ENCODE data around the gene GRID1. TPM values are rescaled to one million over a fixed set of nuclear protein-coding genes. Genes with fewer than 3 reads are reported as not detected.

Gene GRID1
- total RNA-seq = 0.10 TPM in 1 of 2 replicates, not detected in the other

GRCh38 chr10:86366033-86366901 lies at the start of gene GRID1:
TSS of gene GRID1 (minus strand) at chr10:86366795.

Small RNA genes lying within 50 kb of the gene (small RNA-seq; reads per million reads assigned to genes)
- gene MIR346 (not detected), gene RF02271 (not detected), gene RN7SKP238 (not detected), gene RNA5SP322 (not detected)

Other genes starting within 250 kb of the GRID1 start
- gene WAPL, start 155.0 kb upstream of the GRID1 start, total RNA-seq = 39.5 and 46.7 TPM in 2 replicates